Measurements from ENCODE around the gene TMEM232. TPM values are rescaled to one million over a fixed set of nuclear protein-coding genes. Genes with fewer than 3 reads are reported as not detected.

Gene TMEM232
- total RNA-seq, 1 experiment from 2014 or later, result 1.3 TPM

DNA sequence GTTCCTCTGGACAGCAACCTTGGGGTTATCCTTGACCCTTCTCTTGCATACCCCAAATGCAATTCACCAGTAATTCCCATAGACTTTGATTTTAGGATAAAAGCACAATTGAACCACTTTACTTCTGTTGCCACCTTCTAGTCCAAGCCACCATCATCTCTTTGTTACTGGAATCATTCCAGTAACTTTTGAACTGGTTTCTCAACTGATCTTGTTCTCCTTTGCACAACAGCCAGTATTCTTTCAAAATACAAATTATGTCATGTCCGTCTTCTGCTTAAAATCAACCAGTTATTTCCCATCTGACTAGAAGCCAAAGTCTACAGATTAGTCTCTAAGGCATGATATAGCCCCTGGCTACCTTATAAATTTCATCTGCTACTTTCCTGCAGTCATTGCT lies 33.7 kb upstream of the TMEM232 start (continued):
- TF ChIP-seq, protein P1, sequence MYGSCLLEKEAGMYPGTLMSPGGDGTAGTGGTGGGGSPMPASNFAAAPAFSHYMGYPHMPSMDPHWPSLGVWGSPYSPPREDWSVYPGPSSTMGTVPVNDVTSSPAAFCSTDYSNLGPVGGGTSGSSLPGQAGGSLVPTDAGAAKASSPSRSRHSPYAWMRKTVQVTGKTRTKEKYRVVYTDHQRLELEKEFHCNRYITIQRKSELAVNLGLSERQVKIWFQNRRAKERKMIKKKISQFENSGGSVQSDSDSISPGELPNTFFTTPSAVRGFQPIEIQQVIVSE (CRISPR knock-in tag; IDR thresholded peaks at IDR 0.05; ENCODE audit: borderline replicate concordance), result no peak

- ChIA-PET CTCF (interaction anchor here (1.0 kb wide), 2 partner anchors 9 to 108 kb away, joined by 3 to 4 read pairs; no protein-coding TSS in a partner anchor), POLR2A (no interaction called here)
- H3K9me3 Mint-ChIP-seq, result no peaks in the 10 kb centered on the region
- no peak overlapping the region for H3K4me3 Mint-ChIP-seq
- H3K27ac Mint-ChIP-seq, result no peak overlapping the region
- DNase-seq (ENCODE audit: low spot score) (no peak), ATAC-seq (no peak)
- no peaks in the 10 kb centered on the region for H3K27me3 Mint-ChIP-seq (ENCODE audit: low read depth)
- TF ChIP-seq EMX1 (CRISPR knock-in tag; IDR thresholded peaks at IDR 0.05) (no peak), NR2C2 (CRISPR knock-in tag; IDR thresholded peaks at IDR 0.05) (no peak), AFF4 (CRISPR knock-in tag; IDR thresholded peaks at IDR 0.05; ENCODE audit: borderline replicate concordance) (no peak), ZNF512 (CRISPR knock-in tag; IDR thresholded peaks at IDR 0.05; ENCODE audit: borderline replicate concordance) (no peak), CTCF (IDR thresholded peaks at IDR 0.05) (peak; percentile 71), JAZF1 (CRISPR knock-in tag; IDR thresholded peaks at IDR 0.05) (no peak), ERG (CRISPR knock-in tag; IDR thresholded peaks at IDR 0.05) (no peak), TCF7 (CRISPR knock-in tag; IDR thresholded peaks at IDR 0.05; ENCODE audit: low read depth) (no peak)
- no peaks in the 10 kb centered on the region for H3K36me3 Mint-ChIP-seq
- no peaks in the 10 kb centered on the region for H3K4me1 Mint-ChIP-seq
Measured at GRCh38 chr5:110757118-110757729, 30.8 kb upstream of the TMEM232 start.

DNA sequence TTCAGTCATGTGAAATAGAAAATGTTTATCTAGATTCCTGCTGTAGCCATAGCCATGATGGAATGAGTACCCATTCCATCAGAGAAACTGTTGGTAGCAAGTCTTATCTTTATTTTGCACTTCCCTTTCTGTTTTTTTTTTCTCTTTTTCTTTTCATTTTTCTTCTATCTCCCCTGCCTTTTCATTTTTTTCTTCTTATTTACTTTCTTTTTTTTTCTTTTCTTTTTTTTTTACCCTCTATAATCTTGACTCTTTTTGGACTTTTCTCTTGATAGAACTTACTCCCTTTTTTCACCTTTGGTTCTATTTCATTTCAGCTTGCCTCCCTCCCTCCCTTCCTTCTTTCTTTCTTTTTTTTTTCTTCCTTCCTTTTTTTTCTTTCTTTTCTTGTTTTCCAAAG lies 27.7 kb upstream of the TMEM232 start:
- ChIA-PET POLR2A (no interaction called here), CTCF (no interaction called here)
- Mint-ChIP-seq H3K4me1 (0 out of 2 replicates have a peak, but pooled peaks cover 3% of the 10 kb centered on the region), H3K4me3 (no peak overlapping the region), H3K27ac (peak overlapping the region; percentile 16; the same call in 1 of the 2 replicates), H3K9me3 (no peaks in the 10 kb centered on the region), H3K36me3 (no peaks in the 10 kb centered on the region), H3K27me3 (ENCODE audit: low read depth) (no peaks in the 10 kb centered on the region)
- no peak for DNase-seq (ENCODE audit: low spot score)
- ATAC-seq, result no peak
- TF ChIP-seq GRHL2 (CRISPR knock-in tag; IDR thresholded peaks at IDR 0.05; ENCODE audit: insufficient replicate concordance, severe bottlenecking) (no peak), ZNF512 (CRISPR knock-in tag; IDR thresholded peaks at IDR 0.05; ENCODE audit: borderline replicate concordance) (no peak), USF2 (CRISPR knock-in tag; IDR thresholded peaks at IDR 0.05) (no peak), STAT6 (CRISPR knock-in tag; conservative IDR thresholded peaks at IDR 0.05; ENCODE audit: low read depth) (no peak), NFYB (CRISPR knock-in tag; conservative IDR thresholded peaks at IDR 0.05; ENCODE audit: low read depth) (no peak), KAT7 (CRISPR knock-in tag; IDR thresholded peaks at IDR 0.05; ENCODE audit: borderline replicate concordance) (no peak), ESRRA (CRISPR knock-in tag; IDR thresholded peaks at IDR 0.05; ENCODE audit: borderline replicate concordance) (no peak), GABPB1 (CRISPR knock-in tag; IDR thresholded peaks at IDR 0.05) (no peak)

Measured in WTC11 (cell line).